Measurements from ENCODE around the gene KCNJ13.

Gene KCNJ13

GRCh38 chr2:232776435-232776834 lies at the start of gene KCNJ13:
KCNJ13 (minus strand) TSS chr2:232776565; CDS start chr2:232771362, 5,203 bp downstream.
- no peak for DNase-seq

- DNase-seq, result no peak
Measured at GRCh38 chr2:232817756-232818155, 41.4 kb upstream of the KCNJ13 start.

- DNase-seq, result no peak
Measured at GRCh38 chr2:232816657-232817056, 40.3 kb upstream of the KCNJ13 start.

GRCh38 chr2:232815569-232815968 lies 39.2 kb upstream of the KCNJ13 start:
- no peak for DNase-seq

GRCh38 chr2:232810444-232810843 lies 34.1 kb upstream of the KCNJ13 start:
- no peak for DNase-seq

- DNase-seq, result no peak
Measured at GRCh38 chr2:232809349-232810124, 33.2 kb upstream of the KCNJ13 start.

GRCh38 chr2:232802091-232802490 lies 25.7 kb upstream of the KCNJ13 start:
- no peak for DNase-seq

- no peak for DNase-seq
Measured at GRCh38 chr2:232800166-232800565, 23.8 kb upstream of the KCNJ13 start.

GRCh38 chr2:232798187-232798586 lies 21.8 kb upstream of the KCNJ13 start:
- DNase-seq, result no peak

- DNase-seq, result no peak
Measured at GRCh38 chr2:232795920-232796319, 19.6 kb upstream of the KCNJ13 start.

- DNase-seq, result no peak
Measured at GRCh38 chr2:232794981-232795380, 18.6 kb upstream of the KCNJ13 start.

- DNase-seq, result no peak
Measured at GRCh38 chr2:232793271-232793670, 16.9 kb upstream of the KCNJ13 start.

GRCh38 chr2:232791518-232791917 lies 15.2 kb upstream of the KCNJ13 start:
- DNase-seq, result no peak

GRCh38 chr2:232789082-232789481 lies 12.7 kb upstream of the KCNJ13 start:
- no peak for DNase-seq

GRCh38 chr2:232787806-232788205 lies 11.4 kb upstream of the KCNJ13 start:
- DNase-seq, result no peak

- no peak for DNase-seq
Measured at GRCh38 chr2:232783278-232783677, 6.9 kb upstream of the KCNJ13 start.

- no peak for DNase-seq
Measured at GRCh38 chr2:232781765-232782164, 5.4 kb upstream of the KCNJ13 start.

- DNase-seq, result no peak
Measured at GRCh38 chr2:232779934-232780333, 3.6 kb upstream of the KCNJ13 start.

- DNase-seq, result no peak
Measured at GRCh38 chr2:232779465-232779864, 3.1 kb upstream of the KCNJ13 start.

GRCh38 chr2:232777276-232777675 lies 911 bp upstream of the KCNJ13 start:
- no peak for DNase-seq

- no peak for DNase-seq
Measured at GRCh38 chr2:232773815-232774214, 2.5 kb downstream of the KCNJ13 start.

GRCh38 chr2:232772531-232772930 lies 3.8 kb downstream of the KCNJ13 start:
- no peak for DNase-seq

- DNase-seq, result no peak
Measured at GRCh38 chr2:232771870-232772269, 4.5 kb downstream of the KCNJ13 start.

- DNase-seq, result no peak
Measured at GRCh38 chr2:232770207-232770606, 6.2 kb downstream of the KCNJ13 start.

- no peak for DNase-seq
Measured at GRCh38 chr2:232767866-232768265, 8.5 kb downstream of the KCNJ13 start.

Data from NCI-H69 (cell line).